ENCODE data around the gene ANKRD12. TPM values are rescaled to one million over a fixed set of nuclear protein-coding genes. Genes with fewer than 3 reads are reported as not detected.
"Not testable (repeated sequence)": the region's sequence is repeated elsewhere in the genome, so short reads cannot be mapped to it uniquely, and the experiment has no call there.

ANKRD12 gene
- total RNA-seq, 1 experiment from 2014 or later, result 30.7 TPM

DNA sequence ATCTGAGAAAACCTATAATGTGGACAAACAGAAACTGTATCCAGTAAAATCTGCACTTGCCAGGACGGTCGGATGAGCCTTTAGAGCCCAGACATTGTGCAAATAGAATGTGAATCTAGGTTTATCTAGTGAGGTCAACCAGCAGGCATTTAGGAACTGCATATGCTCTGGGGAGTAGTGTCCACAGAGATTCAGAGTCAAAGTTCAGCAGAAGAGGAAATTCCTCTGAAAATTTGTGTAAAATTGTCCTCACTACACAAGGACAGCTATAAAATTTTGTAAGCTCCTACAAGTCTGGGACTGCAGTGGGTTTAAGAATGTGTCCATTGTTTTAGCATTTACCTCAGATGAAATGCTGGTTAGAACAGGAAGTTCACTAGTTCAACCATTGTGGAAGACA, 43.9 kb upstream of the ANKRD12 start:
- ATAC-seq, result no peak
- Histone ChIP-seq H3K27me3 (ENCODE audit: control insufficient read depth, insufficient read depth, low read length) (no peaks in the 10 kb centered on the region), H3K9me3 (ENCODE audit: control insufficient read depth, insufficient read depth, low read depth, low read length) (no peaks in the 10 kb centered on the region), H3K4me1 (ENCODE audit: control insufficient read depth, insufficient read depth, low read length) (peaks cover 5% of the 10 kb centered on the region), H3K36me3 (ENCODE audit: control insufficient read depth, insufficient read depth, low read length) (no peaks in the 10 kb centered on the region), H3K27ac (ENCODE audit: low read length) (no peak overlapping the region), H3K4me3 (ENCODE audit: low read depth in 2 of 2, low read length in 2 of 2) (no peak overlapping the region)
- DNase-seq (ENCODE audit: low read depth, low spot score), result no peak
- intact Hi-C loops (cut with micrococcal nuclease; ENCODE audit: unreplicated experiment) (no loop called here), in situ Hi-C loops (cut with HindIII; ENCODE audit: low pct_unique_long_range_greater_than_20kb, low sequenced_read_pairs) (no loop called here)
- ChIA-PET POLR2A (interaction anchor here (0.6 kb wide), 1 partner anchor 437 kb away, joined by 5 read pairs; no protein-coding TSS in a partner anchor), CTCF (no interaction called here)
- BruUV-seq (replicated peaks), result no TSS peak
- TF ChIP-seq REST (IDR thresholded peaks at IDR 0.05; ENCODE audit: insufficient read depth in 1 of 2, low read depth in 2 of 2, low read length in 1 of 2), result no peak
- TF ChIP-seq, protein P1, sequence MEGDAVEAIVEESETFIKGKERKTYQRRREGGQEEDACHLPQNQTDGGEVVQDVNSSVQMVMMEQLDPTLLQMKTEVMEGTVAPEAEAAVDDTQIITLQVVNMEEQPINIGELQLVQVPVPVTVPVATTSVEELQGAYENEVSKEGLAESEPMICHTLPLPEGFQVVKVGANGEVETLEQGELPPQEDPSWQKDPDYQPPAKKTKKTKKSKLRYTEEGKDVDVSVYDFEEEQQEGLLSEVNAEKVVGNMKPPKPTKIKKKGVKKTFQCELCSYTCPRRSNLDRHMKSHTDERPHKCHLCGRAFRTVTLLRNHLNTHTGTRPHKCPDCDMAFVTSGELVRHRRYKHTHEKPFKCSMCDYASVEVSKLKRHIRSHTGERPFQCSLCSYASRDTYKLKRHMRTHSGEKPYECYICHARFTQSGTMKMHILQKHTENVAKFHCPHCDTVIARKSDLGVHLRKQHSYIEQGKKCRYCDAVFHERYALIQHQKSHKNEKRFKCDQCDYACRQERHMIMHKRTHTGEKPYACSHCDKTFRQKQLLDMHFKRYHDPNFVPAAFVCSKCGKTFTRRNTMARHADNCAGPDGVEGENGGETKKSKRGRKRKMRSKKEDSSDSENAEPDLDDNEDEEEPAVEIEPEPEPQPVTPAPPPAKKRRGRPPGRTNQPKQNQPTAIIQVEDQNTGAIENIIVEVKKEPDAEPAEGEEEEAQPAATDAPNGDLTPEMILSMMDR (IDR thresholded peaks at IDR 0.05), result no peak
- no peak for TF ChIP-seq SIN3A (IDR thresholded peaks at IDR 0.05; ENCODE audit: borderline replicate concordance, insufficient read depth, low read depth, low read length)
- no peak for TF ChIP-seq TCF7L2 (IDR thresholded peaks at IDR 0.05; ENCODE audit: low read depth, low read length)
- TF ChIP-seq POLR2AphosphoS5 (IDR thresholded peaks at IDR 0.05; ENCODE audit: low read depth, low read length), result no peak

DNA sequence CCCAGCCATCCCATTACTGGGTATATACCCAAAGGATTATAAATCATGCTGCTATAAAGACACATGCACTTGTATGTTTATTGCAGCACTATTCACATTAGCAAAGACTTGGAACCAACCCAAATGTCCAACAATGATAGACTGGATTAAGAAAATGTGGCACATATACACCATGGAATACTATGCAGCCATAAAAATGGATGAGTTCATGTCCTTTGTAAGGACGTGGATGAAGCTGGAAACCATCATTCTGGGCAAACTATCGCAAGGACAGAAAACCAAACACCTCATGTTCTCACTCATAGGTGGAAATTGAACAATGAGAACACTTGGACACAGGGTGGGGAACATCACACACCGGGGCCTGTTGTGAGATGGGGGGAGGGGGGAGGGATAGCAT, 43.5 kb upstream of the ANKRD12 start:
- DNase-seq (ENCODE audit: low read depth, low spot score); POLR2A ChIA-PET; ATAC-seq; H3K4me1 ChIP-seq (ENCODE audit: control insufficient read depth, insufficient read depth, low read length); BruUV-seq (replicated peaks); intact Hi-C loops (cut with micrococcal nuclease; ENCODE audit: unreplicated experiment); H3K9me3 ChIP-seq (ENCODE audit: control insufficient read depth, insufficient read depth, low read depth, low read length); H3K27me3 ChIP-seq (ENCODE audit: control insufficient read depth, insufficient read depth, low read length); H3K27ac ChIP-seq (ENCODE audit: low read length); H3K36me3 ChIP-seq (ENCODE audit: control insufficient read depth, insufficient read depth, low read length); CTCF ChIA-PET; in situ Hi-C loops (cut with HindIII; ENCODE audit: low pct_unique_long_range_greater_than_20kb, low sequenced_read_pairs); H3K4me3 ChIP-seq (ENCODE audit: low read depth in 2 of 2, low read length in 2 of 2): not testable (repeated sequence)

DNA sequence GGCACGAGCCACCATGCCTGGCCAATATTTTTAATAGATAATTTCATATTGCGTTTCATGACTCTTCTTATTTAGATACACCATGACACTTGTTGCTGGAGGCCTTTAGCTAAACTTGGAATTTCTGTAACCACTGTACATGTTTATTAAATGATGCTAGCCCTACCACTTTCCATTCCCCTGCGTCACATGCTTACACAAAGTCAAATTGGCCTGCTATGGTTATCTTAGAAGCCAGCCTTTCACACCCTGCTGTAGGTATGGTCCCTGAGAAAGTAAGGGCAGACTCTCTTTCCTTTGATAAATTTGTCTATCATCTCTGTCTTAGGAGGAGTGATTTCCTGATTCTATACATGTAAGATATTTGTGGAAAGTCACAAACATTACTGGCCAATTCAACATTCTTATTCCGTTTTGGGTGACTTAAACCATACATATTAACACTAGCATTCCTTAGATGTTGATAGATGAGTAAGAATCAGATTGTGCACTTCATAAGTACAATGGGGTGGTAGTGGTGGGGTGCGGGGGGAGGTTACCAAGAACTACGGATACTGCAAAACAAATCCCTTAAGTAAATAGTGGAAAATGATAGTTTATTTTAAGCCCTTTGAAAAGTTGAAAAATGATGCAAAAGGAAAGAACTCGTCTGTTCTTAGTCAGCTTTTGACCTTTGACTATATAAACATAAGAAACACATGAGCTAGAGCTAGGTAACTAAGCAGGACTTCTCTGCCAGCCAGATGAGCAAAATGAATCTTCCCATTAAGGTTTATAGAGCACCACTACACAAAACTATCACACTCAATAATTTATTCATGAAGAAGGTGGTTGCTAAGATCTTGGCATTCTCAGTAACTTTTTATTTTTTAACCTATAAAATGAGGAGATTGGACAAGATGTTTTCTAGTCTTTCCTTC, 42.0 kb upstream of the ANKRD12 start:
- intact Hi-C loops (cut with micrococcal nuclease; ENCODE audit: unreplicated experiment) (no loop called here), in situ Hi-C loops (cut with HindIII; ENCODE audit: low pct_unique_long_range_greater_than_20kb, low sequenced_read_pairs) (no loop called here)
- ChIA-PET POLR2A (no interaction called here), CTCF (interaction anchor here (0.5 kb wide), 1 partner anchor 451 kb away, joined by 4 read pairs; no protein-coding TSS in a partner anchor)
- no peaks in the 10 kb centered on the region for H3K36me3 ChIP-seq (ENCODE audit: control insufficient read depth, insufficient read depth, low read length)
- H3K4me1 ChIP-seq (ENCODE audit: control insufficient read depth, insufficient read depth, low read length), result peaks cover 5% of the 10 kb centered on the region
- no peak for TF ChIP-seq TCF7L2 (IDR thresholded peaks at IDR 0.05; ENCODE audit: low read depth, low read length)
- TF ChIP-seq REST (IDR thresholded peaks at IDR 0.05; ENCODE audit: insufficient read depth in 1 of 2, low read depth in 2 of 2, low read length in 1 of 2), result no peak
- TF ChIP-seq POLR2AphosphoS5 (IDR thresholded peaks at IDR 0.05; ENCODE audit: low read depth, low read length), result no peak
- TF ChIP-seq, protein P1 (IDR thresholded peaks at IDR 0.05), result no peak
- TF ChIP-seq SIN3A (IDR thresholded peaks at IDR 0.05; ENCODE audit: borderline replicate concordance, insufficient read depth, low read depth, low read length), result no peak
- no peaks in the 10 kb centered on the region for H3K9me3 ChIP-seq (ENCODE audit: control insufficient read depth, insufficient read depth, low read depth, low read length)
- BruUV-seq (replicated peaks), result no TSS peak
- DNase-seq (ENCODE audit: low read depth, low spot score) (no peak), ATAC-seq (no peak)
- H3K4me3 ChIP-seq (ENCODE audit: low read depth in 2 of 2, low read length in 2 of 2), result no peak overlapping the region
- H3K27ac ChIP-seq (ENCODE audit: low read length), result no peak overlapping the region
- no peaks in the 10 kb centered on the region for H3K27me3 ChIP-seq (ENCODE audit: control insufficient read depth, insufficient read depth, low read length)
